Activated CD8-positive, alpha-beta T cell treated with anti-CD3 and anti-CD28 coated beads for 36 hours (primary cell): ENCODE data around the gene F12. TPM values are rescaled to one million over a fixed set of nuclear protein-coding genes. Genes with fewer than 3 reads are reported as not detected.

ENCODE experiments used
- ATAC-seq: fragments of 200-7000 bp; cut with Tn5 transposase; one replicate; pipeline ENCODE4 v1.10.0; 2021; ENCODE audit warnings: mild to moderate bottlenecking, moderate library complexity
- CTCF ChIA-PET: fragments of 350-600 bp; sonication (Branson Sonifier 250); formaldehyde crosslinking; loops from one replicate; lab custom pipeline; 2021; ENCODE audit warnings: antibody characterized with exemption; lab: Charles Lee
- POLR2A ChIA-PET: fragments of 350-600 bp; sonication (Branson Sonifier 250); formaldehyde crosslinking; loops from one replicate; lab custom pipeline; 2021; ENCODE audit warnings: antibody characterized with exemption; lab: Charles Lee
- DNase-seq: peaks from one replicate; pipeline ENCODE4 v3.0.0-alpha.2; 2020
- H3K27ac Mint-ChIP-seq: one replicate; pipeline ENCODE4 v1.8.0; 2021; ENCODE audit warnings: mild to moderate bottlenecking, mixed read lengths
- H3K27me3 Mint-ChIP-seq: one replicate; pipeline ENCODE4 v1.8.0; 2021; ENCODE audit warnings: mixed read lengths
- H3K36me3 Mint-ChIP-seq: one replicate; pipeline ENCODE4 v1.8.0; 2021; ENCODE audit warnings: low read depth, mixed read lengths
- H3K4me1 Mint-ChIP-seq: one replicate; pipeline ENCODE4 v1.8.0; 2021; ENCODE audit warnings: low read depth, mixed read lengths
- H3K4me3 Mint-ChIP-seq: one replicate; pipeline ENCODE4 v1.8.0; 2021; ENCODE audit warnings: mild to moderate bottlenecking, moderate library complexity, mixed read lengths
- H3K9me3 Mint-ChIP-seq: one replicate; pipeline ENCODE4 v1.8.0; 2021; ENCODE audit warnings: mixed read lengths
- intact Hi-C: fragments of 100-400 bp; cut with micrococcal nuclease; formaldehyde crosslinking; loops from one replicate; pipeline ENCODE4 v1.10.0; 2022
- total RNA-seq, 2 experiments: library from RNA; stranded (reverse); gene quantifications; one replicate each; pipeline ENCODE4 v1.2.3, GENCODE V29; 2021
- TF ChIP-seq, protein P1 (sequence below): fragments of 200-600 bp; IDR thresholded peaks from one replicate; pipeline ENCODE4 v1.8.0; 2022; ENCODE audit warnings: antibody characterized with exemption, mild to moderate bottlenecking

Gene F12
- total RNA-seq, 2 experiments from 2014 or later: 7.9 TPM

DNA sequence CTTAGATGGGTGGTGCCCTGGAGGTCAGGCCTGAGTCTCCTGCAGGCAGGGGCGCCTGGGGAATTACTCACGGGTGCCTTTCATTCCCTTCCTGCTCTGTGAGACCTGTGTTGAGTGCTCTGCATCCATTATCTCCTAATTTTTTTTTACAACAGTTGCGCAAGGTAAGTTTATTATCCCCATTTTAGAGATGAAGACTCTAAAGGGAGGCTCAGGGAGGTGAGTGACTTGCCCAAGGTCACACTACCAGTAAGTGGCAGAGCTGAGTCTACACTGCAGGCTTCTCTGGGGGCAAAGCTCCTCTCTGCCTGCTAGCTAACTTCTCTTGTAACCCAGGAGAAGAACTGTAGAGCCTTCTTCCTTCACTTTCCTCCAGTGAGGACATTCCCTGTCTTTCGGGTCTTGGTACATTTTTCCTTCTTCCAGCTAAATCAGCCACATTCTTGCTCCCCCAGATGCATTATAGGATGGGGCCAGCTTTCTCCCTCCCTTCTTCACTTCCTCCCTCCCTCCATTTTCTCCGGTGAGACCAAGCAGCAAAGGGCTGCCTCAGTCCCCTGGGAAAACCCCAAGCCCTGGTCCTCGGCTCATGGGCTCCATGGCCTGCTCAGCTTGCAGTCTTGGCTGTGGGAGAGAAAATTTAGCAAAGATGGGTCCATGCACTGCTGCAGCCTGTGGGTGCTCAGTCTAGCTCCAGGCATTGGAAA is 39.0 kb upstream of the F12 start:
- intact Hi-C loops: no loop called here
- POLR2A ChIA-PET: interaction anchor here (0.8 to 22.1 kb wide), 15 partner anchors 7 to 315 kb away, joined by 3 to 606 read pairs (median 10); partner anchors contain the start of genes DBN1, GRK6, NSD1 and PFN3
- H3K27me3 Mint-ChIP-seq: no peaks in the 10 kb centered on the region
- ATAC-seq: no peak
- CTCF ChIA-PET: interaction anchor here (0.8 to 17.9 kb wide), 11 partner anchors 9 to 139 kb away, joined by 3 to 415 read pairs (median 6); partner anchors contain the start of genes F12 and PFN3
- peaks cover 48% of the 10 kb centered on the region for H3K4me1 Mint-ChIP-seq
- H3K36me3 Mint-ChIP-seq: peaks cover 7% of the 10 kb centered on the region
- H3K27ac Mint-ChIP-seq: peak overlapping the region; percentile 79
- peak overlapping the region; percentile 79 for H3K4me3 Mint-ChIP-seq
- H3K9me3 Mint-ChIP-seq: no peaks in the 10 kb centered on the region
- DNase-seq: no peak
- TF ChIP-seq, protein P1, sequence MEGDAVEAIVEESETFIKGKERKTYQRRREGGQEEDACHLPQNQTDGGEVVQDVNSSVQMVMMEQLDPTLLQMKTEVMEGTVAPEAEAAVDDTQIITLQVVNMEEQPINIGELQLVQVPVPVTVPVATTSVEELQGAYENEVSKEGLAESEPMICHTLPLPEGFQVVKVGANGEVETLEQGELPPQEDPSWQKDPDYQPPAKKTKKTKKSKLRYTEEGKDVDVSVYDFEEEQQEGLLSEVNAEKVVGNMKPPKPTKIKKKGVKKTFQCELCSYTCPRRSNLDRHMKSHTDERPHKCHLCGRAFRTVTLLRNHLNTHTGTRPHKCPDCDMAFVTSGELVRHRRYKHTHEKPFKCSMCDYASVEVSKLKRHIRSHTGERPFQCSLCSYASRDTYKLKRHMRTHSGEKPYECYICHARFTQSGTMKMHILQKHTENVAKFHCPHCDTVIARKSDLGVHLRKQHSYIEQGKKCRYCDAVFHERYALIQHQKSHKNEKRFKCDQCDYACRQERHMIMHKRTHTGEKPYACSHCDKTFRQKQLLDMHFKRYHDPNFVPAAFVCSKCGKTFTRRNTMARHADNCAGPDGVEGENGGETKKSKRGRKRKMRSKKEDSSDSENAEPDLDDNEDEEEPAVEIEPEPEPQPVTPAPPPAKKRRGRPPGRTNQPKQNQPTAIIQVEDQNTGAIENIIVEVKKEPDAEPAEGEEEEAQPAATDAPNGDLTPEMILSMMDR: no peak

DNA sequence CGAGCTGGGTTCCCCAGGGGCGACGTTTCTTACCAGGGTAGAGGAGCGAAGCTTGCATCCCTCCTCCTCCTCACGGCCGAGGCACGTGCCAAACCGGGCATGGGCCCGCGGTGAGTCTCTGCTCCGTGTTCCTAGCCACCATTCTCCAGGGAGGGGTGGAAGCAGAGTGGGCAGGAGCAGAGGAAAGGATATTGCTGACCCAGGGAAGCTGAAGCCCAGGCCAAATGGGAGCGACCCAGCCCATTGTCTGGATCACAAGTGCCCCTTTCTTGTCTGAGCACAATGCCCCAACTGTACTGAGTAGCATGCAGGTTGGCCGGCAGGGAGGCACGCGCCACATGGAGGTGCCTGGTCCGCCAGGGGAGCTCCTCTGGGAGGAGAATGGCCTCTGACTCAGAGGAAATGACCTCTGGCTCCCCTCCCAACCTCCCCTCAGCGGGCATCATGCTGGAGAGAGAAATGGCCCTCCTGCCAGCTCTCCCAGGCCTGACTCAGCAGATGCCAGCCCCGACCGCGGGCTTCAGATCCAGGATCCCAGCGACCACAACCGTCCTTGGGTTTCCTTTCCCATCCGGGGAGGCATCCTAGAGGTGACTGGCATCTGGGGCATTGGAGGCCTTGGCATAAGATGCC is 38.4 kb upstream of the F12 start:
- intact Hi-C loops: no loop called here
- H3K27me3 Mint-ChIP-seq: no peaks in the 10 kb centered on the region
- peak overlapping the region; percentile 79 for H3K4me3 Mint-ChIP-seq
- DNase-seq: peak; percentile 59
- ChIA-PET CTCF (interaction anchor here (1.2 to 17.9 kb wide), 10 partner anchors 7 to 138 kb away, joined by 4 to 415 read pairs (median 8); partner anchors contain the start of genes F12 and PFN3), POLR2A (interaction anchor here (0.8 to 22.1 kb wide), 13 partner anchors 7 to 314 kb away, joined by 3 to 606 read pairs (median 13); partner anchors contain the start of genes DBN1, F12, GRK6 and NSD1)
- H3K9me3 Mint-ChIP-seq: no peaks in the 10 kb centered on the region
- peaks cover 43% of the 10 kb centered on the region for H3K4me1 Mint-ChIP-seq
- peaks cover 7% of the 10 kb centered on the region for H3K36me3 Mint-ChIP-seq
- no peak for ATAC-seq
- TF ChIP-seq, protein P1: no peak
- H3K27ac Mint-ChIP-seq: peak overlapping the region; percentile 79

DNA sequence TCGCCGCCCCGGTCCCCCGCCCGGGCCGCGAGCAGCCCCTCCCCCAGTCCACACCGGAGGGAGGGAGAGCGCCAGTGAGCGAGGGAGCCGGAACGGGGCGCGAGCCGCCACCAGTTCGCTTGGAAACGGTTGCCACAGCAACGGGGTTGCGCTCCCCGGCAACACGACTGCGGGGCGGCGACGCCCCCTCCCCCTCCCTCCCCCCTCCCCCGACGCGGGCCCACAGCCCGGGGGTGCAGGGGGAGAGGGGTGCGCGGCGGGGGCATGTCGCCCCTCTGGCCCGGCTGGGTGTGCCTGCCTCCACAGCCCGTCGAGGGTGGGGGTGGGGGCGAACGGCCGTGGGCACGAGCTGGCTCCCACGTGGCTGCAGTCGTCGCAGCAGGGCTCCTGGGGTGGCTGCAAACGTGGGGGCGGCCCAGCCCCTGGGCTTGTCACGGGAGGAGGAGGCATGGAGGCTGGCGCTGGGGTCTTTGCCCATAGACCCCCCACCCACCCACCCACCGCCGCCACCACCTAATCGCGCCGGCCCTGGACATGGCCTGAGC is 37.8 kb upstream of the F12 start:
- TF ChIP-seq, protein P1: no peak
- intact Hi-C loops: no loop called here
- no peaks in the 10 kb centered on the region for H3K9me3 Mint-ChIP-seq
- peaks cover 42% of the 10 kb centered on the region for H3K4me1 Mint-ChIP-seq
- no peak overlapping the region for H3K27ac Mint-ChIP-seq
- ChIA-PET POLR2A (interaction anchor here (0.9 to 22.1 kb wide), 14 partner anchors 8 to 137 kb away, joined by 3 to 606 read pairs (median 12); partner anchors contain the start of genes DBN1, F12, GRK6 and LMAN2), CTCF (interaction anchor here (1.2 to 17.9 kb wide), 9 partner anchors 8 to 137 kb away, joined by 4 to 415 read pairs (median 8); partner anchors contain the start of genes F12 and PFN3)
- peak; percentile 77 for DNase-seq
- peaks cover 11% of the 10 kb centered on the region for H3K36me3 Mint-ChIP-seq
- no peaks in the 10 kb centered on the region for H3K27me3 Mint-ChIP-seq
- ATAC-seq: peak; percentile 22
- peak overlapping the region; percentile 79 for H3K4me3 Mint-ChIP-seq

DNA sequence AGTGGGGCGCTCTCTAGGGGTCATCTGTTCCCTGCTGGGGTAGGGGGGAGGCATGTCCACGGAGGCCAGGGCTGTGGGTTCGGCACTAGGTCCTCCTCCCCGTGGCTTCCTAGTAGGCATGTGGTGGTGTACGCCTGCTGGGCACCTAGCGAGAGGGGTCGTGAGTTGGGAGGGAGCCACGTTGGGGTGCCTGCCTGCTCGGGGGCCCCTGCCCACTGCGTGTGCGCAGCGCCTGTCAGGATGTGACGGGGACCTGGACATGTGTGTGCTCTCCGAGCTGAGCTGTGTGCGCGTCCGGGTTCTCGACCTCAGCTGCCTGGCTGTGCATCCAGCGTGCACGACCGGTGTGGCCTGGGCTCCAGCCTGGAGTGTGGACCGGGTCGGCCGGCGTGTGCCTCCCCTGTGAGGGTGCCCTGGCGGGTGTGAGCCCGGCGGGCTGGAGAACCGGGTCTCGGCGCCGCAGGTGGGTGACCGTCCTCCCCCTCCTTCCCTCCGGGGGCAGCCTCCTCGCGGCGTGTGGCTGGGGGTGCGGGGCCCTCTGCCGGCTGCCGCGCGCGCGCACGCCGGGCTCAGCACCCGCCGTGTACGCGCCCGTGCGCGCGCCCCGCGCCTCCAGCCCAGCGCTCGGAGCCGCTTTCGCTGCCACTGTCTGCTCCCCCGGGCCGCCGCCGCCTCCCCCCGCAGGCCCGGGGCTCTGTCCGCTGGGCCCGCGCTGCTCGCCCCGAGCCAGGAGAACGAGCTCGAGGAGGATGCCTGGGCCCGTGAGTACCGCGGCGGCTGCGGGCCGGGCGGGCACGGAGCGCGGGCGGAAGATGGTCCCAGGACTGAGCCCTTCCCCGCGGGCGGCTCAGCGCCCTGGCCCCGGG is 37.1 kb upstream of the F12 start, which contains the start of gene PRR7:
TSS of gene PRR7 (plus strand) at position 615 of the 866 bp plus-strand sequence. CDS start 8,254 bp downstream, outside the sequence.
- Mint-ChIP-seq H3K4me1 (peaks cover 43% of the 10 kb centered on the region), H3K9me3 (no peaks in the 10 kb centered on the region), H3K36me3 (peaks cover 16% of the 10 kb centered on the region), H3K4me3 (peak within 1 kb of the TSS; percentile 79), H3K27me3 (no peaks in the 10 kb centered on the region), H3K27ac (peak within 1 kb of the TSS; percentile 80)
- peak; percentile 77 for DNase-seq
- ChIA-PET CTCF (interaction anchor here (0.9 to 17.9 kb wide), 12 partner anchors 9 to 137 kb away, joined by 3 to 415 read pairs (median 8); partner anchors contain the start of genes F12 and PFN3), POLR2A (interaction anchor here (0.9 to 22.1 kb wide), 21 partner anchors 8 to 145 kb away, joined by 3 to 606 read pairs (median 6); partner anchors contain the start of genes DBN1, F12, GRK6 and LMAN2)
- ATAC-seq: peak; percentile 58
- TF ChIP-seq, protein P1: no peak
- intact Hi-C loops: no loop called here
